Measurements from ENCODE around the gene AHNAK2.

DNA sequence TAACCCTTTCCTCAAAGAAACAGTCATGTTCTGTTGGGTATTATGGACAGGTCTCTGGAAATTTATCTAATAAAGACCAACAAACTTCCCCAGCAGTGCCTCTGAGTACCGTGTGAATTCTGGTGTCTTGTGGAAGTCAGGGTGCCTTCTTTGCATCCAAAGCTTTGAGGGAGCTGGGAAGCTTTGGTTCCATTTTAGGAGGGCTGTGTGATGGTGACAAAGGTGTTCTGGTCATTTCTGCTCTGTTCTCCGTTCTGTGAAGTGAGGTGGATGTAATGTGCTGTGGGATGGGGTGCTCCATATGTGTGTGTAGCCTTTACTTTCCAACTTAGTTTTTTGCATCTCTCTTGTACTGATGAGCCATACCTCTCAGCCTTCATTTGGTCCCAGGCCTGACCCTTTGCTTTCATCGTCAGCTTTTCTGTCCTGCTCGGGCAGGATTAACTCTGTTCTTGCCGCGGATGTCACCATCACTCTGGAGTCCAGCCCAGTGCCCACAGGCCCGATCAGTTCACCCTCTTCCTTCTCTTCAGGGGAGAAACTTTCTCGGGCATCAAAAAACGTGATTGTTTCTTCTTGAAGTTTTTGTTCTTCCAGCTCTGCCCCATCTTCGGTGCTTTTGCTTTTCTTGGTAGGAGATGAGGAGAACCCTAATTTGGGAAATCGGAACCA is 40.3 kb downstream of the AHNAK2 start:
- TF ChIP-seq, protein P1, sequence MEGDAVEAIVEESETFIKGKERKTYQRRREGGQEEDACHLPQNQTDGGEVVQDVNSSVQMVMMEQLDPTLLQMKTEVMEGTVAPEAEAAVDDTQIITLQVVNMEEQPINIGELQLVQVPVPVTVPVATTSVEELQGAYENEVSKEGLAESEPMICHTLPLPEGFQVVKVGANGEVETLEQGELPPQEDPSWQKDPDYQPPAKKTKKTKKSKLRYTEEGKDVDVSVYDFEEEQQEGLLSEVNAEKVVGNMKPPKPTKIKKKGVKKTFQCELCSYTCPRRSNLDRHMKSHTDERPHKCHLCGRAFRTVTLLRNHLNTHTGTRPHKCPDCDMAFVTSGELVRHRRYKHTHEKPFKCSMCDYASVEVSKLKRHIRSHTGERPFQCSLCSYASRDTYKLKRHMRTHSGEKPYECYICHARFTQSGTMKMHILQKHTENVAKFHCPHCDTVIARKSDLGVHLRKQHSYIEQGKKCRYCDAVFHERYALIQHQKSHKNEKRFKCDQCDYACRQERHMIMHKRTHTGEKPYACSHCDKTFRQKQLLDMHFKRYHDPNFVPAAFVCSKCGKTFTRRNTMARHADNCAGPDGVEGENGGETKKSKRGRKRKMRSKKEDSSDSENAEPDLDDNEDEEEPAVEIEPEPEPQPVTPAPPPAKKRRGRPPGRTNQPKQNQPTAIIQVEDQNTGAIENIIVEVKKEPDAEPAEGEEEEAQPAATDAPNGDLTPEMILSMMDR (IDR thresholded peaks at IDR 0.05) = no peak
- TF ChIP-seq POLR2A (IDR thresholded peaks at IDR 0.05) = no peak

Measured in Peyer's patch (tissue), 4 donors.